ENCODE results near the gene PPFIA1. TPM values are rescaled to one million over a fixed set of nuclear protein-coding genes. Genes with fewer than 3 reads are reported as not detected.
A peak's percentile ranks its signal among the peaks of the same experiment; 100 is the strongest.

Gene PPFIA1
- total RNA-seq, 4 donors from 2014 or later, result 43.7 to 82.8 (median 69.3) TPM

DNA sequence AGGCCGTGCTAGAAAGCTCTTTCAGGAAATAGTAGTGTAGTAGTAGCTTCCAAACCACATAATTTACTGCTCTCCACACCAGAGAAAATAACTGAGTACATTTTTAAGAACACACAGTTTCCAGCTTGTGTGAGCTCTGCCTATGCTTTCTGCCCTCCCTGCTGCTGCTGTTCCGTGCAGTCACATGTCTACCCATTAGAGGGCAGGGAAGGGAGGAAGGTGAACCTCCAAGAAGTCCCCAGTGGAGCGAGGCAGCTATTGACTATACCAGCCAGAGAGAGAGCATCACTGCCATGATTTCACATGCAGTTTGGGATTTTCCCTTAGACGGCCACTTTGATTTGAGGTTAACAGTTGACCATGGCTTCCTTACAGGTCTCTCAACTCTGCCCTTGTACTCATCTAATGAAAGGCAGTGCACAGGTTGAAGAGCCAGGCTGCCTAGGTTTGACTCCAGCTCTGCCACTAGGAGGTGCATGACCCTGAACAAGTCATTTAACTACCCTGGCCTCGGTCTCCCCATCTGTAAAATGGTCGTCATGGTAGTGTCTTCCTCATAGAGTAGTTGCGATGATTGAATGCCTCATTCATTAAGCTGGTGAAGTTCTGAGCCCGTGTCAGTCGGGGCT, 108.1 kb downstream of the PPFIA1 start:
- no peak overlapping the region for H3K4me3 ChIP-seq
- no peaks in the 10 kb centered on the region for H3K27me3 ChIP-seq
- H3K4me1 ChIP-seq, result peaks cover 0 to 22% (median 9%) of the 10 kb centered on the region in 4 donors
- H3K9me3 ChIP-seq, result no peaks in the 10 kb centered on the region
- H3K27ac ChIP-seq, result no peak overlapping the region
- no peak for DNase-seq (ENCODE audit: low spot score in 2 of 2)
- H3K36me3 ChIP-seq, result peaks cover 0 to 80% (median 9%) of the 10 kb centered on the region in 3 donors
- TF ChIP-seq EP300 (IDR thresholded peaks at IDR 0.05), result no peak
- TF ChIP-seq, protein P1, sequence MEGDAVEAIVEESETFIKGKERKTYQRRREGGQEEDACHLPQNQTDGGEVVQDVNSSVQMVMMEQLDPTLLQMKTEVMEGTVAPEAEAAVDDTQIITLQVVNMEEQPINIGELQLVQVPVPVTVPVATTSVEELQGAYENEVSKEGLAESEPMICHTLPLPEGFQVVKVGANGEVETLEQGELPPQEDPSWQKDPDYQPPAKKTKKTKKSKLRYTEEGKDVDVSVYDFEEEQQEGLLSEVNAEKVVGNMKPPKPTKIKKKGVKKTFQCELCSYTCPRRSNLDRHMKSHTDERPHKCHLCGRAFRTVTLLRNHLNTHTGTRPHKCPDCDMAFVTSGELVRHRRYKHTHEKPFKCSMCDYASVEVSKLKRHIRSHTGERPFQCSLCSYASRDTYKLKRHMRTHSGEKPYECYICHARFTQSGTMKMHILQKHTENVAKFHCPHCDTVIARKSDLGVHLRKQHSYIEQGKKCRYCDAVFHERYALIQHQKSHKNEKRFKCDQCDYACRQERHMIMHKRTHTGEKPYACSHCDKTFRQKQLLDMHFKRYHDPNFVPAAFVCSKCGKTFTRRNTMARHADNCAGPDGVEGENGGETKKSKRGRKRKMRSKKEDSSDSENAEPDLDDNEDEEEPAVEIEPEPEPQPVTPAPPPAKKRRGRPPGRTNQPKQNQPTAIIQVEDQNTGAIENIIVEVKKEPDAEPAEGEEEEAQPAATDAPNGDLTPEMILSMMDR (IDR thresholded peaks at IDR 0.05), result no peak
- TF ChIP-seq POLR2A (IDR thresholded peaks at IDR 0.05), result no peak
- WGBS, 2 donors, result 91 to 92% methylated on average over 9 of the region's 9 CpGs

DNA sequence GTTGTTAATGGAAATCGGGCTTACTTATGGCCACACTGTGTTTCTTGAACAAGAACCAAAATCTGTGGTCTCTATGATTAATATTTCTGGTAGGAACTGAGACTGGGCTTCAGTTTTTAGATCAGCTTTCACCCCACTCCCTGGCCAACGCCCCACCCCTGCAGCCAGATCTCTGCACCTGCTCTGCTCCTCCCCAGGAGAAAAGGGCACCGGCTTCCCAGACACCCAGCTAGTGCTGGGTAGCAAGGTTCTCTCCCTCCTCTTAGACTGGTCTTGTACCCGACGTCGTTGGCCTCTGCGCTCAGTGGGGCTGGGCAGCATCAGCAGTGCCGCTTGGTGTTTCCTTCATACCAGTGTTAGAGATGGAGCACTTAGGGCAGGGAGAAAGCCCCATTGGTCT, 110.9 kb downstream of the PPFIA1 start:
- no peak for DNase-seq (ENCODE audit: low spot score in 2 of 2)
- Histone ChIP-seq H3K27ac (peak overlapping the region in 1 of 4 donors; percentile 69), H3K4me1 (peaks cover 0 to 34% (median 10%) of the 10 kb centered on the region in 4 donors), H3K36me3 (peaks cover 0 to 73% (median 9%) of the 10 kb centered on the region in 3 donors), H3K4me3 (no peak overlapping the region), H3K9me3 (no peaks in the 10 kb centered on the region), H3K27me3 (no peaks in the 10 kb centered on the region)
- 93 to 96% methylated on average over 8 of the region's 8 CpGs for WGBS, 2 donors
- TF ChIP-seq POLR2A (IDR thresholded peaks at IDR 0.05) (no peak), EP300 (IDR thresholded peaks at IDR 0.05) (no peak)
- TF ChIP-seq, protein P1 (IDR thresholded peaks at IDR 0.05), result no peak

DNA sequence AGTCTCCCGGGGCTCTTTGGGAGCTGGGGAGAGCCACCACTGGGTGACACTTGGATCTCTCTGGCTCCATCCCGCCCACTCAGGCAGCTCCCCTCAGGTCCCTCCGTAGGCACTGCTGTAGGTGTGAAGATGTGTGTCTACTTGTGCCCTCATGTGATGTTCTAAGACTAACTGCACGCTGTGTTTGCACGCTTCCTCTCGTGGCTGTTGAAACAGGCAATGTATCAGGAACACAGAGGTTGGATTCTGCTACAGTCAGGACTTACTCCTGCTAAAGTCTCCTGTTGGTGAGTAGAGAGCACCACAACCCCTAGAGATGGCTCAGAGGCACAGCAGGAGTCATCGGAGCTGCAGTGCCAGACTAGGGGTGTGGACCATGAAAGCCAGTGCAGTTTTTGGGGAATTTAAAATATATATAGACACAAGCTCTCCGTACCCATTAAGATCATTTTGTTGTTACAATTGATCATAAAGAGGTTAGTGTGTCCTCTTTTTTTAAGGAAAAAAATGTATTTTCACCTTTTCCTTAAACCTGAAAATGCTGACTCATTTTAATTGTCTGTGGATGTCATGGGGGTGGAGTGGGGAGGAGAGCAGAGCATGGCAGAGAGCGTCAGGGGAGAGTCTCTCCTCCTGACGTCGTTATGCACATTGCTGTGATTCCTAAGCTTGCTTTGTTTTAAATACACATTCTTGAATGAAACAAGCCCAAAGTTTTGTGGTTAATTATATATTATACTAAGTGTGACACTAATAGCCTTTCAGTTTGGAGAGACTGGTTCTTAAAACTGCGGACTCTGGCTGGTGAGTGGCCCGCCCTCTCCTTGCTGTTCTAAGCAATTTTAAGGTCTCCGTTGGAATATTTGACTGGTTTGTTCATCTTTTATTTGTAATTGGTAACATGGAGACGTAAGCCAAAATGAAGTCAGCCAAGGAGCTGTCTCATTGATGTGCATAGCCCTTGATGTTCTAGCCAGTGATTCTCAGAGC, 111.7 kb downstream of the PPFIA1 start:
- Histone ChIP-seq H3K4me1 (peaks cover 0 to 34% (median 10%) of the 10 kb centered on the region in 4 donors), H3K36me3 (peaks cover 0 to 70% (median 5%) of the 10 kb centered on the region in 3 donors), H3K27ac (peak overlapping the region in 2 of 4 donors; percentile 43 to 69), H3K4me3 (no peak overlapping the region), H3K9me3 (no peaks in the 10 kb centered on the region), H3K27me3 (no peaks in the 10 kb centered on the region)
- 71% methylated on average over 15 of the region's 15 CpGs for WGBS, 2 donors
- TF ChIP-seq, protein P1 (IDR thresholded peaks at IDR 0.05), result no peak
- TF ChIP-seq EP300 (IDR thresholded peaks at IDR 0.05) (no peak), POLR2A (IDR thresholded peaks at IDR 0.05) (no peak)
- DNase-seq (ENCODE audit: low spot score in 2 of 2), result no peak

DNA sequence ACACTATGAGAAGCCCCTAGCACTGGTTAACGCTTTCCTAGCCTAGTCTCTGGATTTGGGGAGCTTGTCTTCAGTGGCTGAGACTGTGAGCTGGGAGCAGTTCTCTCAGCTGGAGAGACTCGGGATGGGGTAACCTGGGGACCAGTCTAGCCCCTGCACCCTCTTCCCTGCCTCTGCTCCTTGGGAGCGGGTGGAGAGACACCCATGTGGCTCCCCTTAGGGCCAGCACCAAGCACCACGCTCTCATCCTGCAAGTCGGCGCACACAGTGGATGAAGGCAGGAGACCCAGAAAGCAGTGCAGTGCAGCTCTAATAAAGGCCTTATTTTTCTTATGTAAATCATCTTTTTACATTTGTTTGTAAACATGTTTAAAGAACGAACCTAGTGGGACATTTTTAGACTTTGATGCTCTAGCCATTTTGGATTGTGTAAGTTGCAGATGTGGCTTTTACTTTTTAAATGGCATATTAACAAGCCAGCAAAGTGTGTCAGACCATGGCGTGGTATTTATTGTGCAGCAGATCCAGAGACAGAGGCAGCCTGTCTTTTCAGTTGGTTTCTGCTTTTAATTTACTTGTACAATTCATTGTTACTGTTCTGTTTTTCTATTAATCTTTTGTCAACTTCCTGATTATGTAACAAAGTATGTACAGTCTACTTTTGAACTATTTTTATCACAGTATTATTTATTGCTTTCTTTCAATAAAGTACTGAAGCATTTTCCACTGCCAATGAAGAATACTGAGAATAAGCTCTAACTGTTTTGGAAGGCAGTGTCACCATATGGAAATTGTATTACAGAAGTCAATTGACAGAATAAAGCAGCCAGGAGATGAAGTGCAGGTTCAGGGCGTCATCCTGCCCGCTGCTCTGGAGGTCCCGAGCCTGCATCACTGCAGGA, 113.4 kb downstream of the PPFIA1 start:
- 52 to 55% methylated on average over 11 of the region's 11 CpGs for whole genome bisulfite sequencing, 2 donors
- no peak overlapping the region for H3K4me3 ChIP-seq
- H3K27me3 ChIP-seq, result no peaks in the 10 kb centered on the region
- no peak for DNase-seq (ENCODE audit: low spot score in 2 of 2)
- H3K36me3 ChIP-seq, result peaks cover 0 to 53% (median 5%) of the 10 kb centered on the region in 3 donors
- H3K4me1 ChIP-seq, result peaks cover 0 to 34% (median 10%) of the 10 kb centered on the region in 4 donors
- TF ChIP-seq POLR2A (IDR thresholded peaks at IDR 0.05) (no peak), EP300 (IDR thresholded peaks at IDR 0.05) (no peak)
- TF ChIP-seq, protein P1 (IDR thresholded peaks at IDR 0.05), result no peak
- H3K9me3 ChIP-seq, result no peaks in the 10 kb centered on the region
- H3K27ac ChIP-seq, result peak overlapping the region in 2 of 4 donors; percentile 8 to 33
